CD14-positive monocyte (primary cell): ENCODE results near the gene GAB1. TPM values are rescaled to one million over a fixed set of nuclear protein-coding genes. Genes with fewer than 3 reads are reported as not detected.

Experiments used
- DNase-seq, 3 donors: peaks; one replicate each; pipeline ENCODE4 v3.0.0-alpha.2; 2011 to 2022
- H2AFZ ChIP-seq: 2 replicates; pipeline ENCODE4 v1.6.0; 2012; ENCODE audit warnings: mild to moderate bottlenecking, low read depth, low read length, inconsistent platforms; ENCODE audit not compliant: insufficient read depth, poor library complexity, severe bottlenecking
- H3K27ac ChIP-seq, 2 donors: 1 replicate in 1 of 2; 2 replicates in 1 of 2; pipeline ENCODE4 v1.5.1; 2012 to 2013; ENCODE audit warnings: low read length in 2 of 2, control low read depth in 1 of 2, inconsistent platforms in 1 of 2, low read depth in 1 of 2, mild to moderate bottlenecking in 1 of 2
- H3K27me3 ChIP-seq, 2 donors: one replicate each; pipeline versions ENCODE4 v1.6.0 to v1.6.1; 2011 to 2013; ENCODE audit warnings: low read length in 2 of 2; ENCODE audit not compliant: control insufficient read depth in 2 of 2, insufficient read depth in 2 of 2
- H3K36me3 ChIP-seq, 2 donors: replicated peaks in 1 of 2; 1 replicate in 1 of 2; 2 replicates in 1 of 2; pipeline versions ENCODE4 v1.5.1 to v1.6.1; 2012 to 2013; ENCODE audit warnings: low read length in 2 of 2, control low read depth in 1 of 2, inconsistent platforms in 1 of 2, mild to moderate bottlenecking in 1 of 2; ENCODE audit not compliant: insufficient read depth in 2 of 2, control insufficient read depth in 1 of 2
- H3K4me1 ChIP-seq, 2 donors: 1 replicate in 1 of 2; 2 replicates in 1 of 2; pipeline versions ENCODE4 v1.5.1 to v1.6.1; 2012 to 2013; ENCODE audit warnings: low read length in 2 of 2, control low read depth in 1 of 2, inconsistent platforms in 1 of 2, mild to moderate bottlenecking in 1 of 2, moderate library complexity in 1 of 2; ENCODE audit not compliant: insufficient read depth in 2 of 2, control insufficient read depth in 1 of 2
- H3K4me2 ChIP-seq: replicated peaks from 2 replicates; pipeline ENCODE3; 2012; ENCODE audit warnings: low read length, moderate library complexity, mild to moderate bottlenecking; ENCODE audit not compliant: poor library complexity, severe bottlenecking; ENCODE audit errors: extremely low read depth
- H3K4me3 ChIP-seq, 3 experiments: fragments of 200-600 bp in 1 of 3; sonication (generic) in 1 of 3; replicated peaks in 1 of 3; 1 replicate in 2 of 3; 2 replicates in 1 of 3; pipeline ENCODE4 v1.5.1; 2011 to 2013; ENCODE audit warnings: low read length in 3 of 3, mild to moderate bottlenecking in 3 of 3, control low read depth in 2 of 3, low read depth in 2 of 3, inconsistent platforms in 1 of 3, moderate library complexity in 1 of 3
- H3K79me2 ChIP-seq: 2 replicates; pipeline ENCODE4 v1.6.0; 2012; ENCODE audit warnings: mild to moderate bottlenecking, control low read depth, inconsistent platforms, low read length, moderate library complexity; ENCODE audit not compliant: insufficient read depth
- H3K9ac ChIP-seq: 2 replicates; pipeline ENCODE4 v1.6.0; 2017; ENCODE audit warnings: low read length, mild to moderate bottlenecking; ENCODE audit not compliant: insufficient read depth, poor library complexity, severe bottlenecking
- H3K9me3 ChIP-seq, 2 donors: replicated peaks in 1 of 2; 1 replicate in 1 of 2; 2 replicates in 1 of 2; pipeline versions ENCODE4 v1.5.1 to v1.6.1; 2012 to 2013; ENCODE audit warnings: low read length in 2 of 2, control low read depth in 1 of 2; ENCODE audit not compliant: control insufficient read depth in 1 of 2, insufficient read depth in 1 of 2
- H4K20me1 ChIP-seq: 2 replicates; pipeline ENCODE4 v1.6.0; 2012; ENCODE audit warnings: mild to moderate bottlenecking, low read length, control low read depth, moderate library complexity; ENCODE audit not compliant: insufficient read depth
- H3K27ac Mint-ChIP-seq, 7 donors: one replicate each; pipeline ENCODE4 v1.8.0; 2020; ENCODE audit warnings: mild to moderate bottlenecking in 7 of 7, mixed read lengths in 7 of 7, moderate library complexity in 6 of 7, inconsistent platforms in 2 of 7
- H3K27me3 Mint-ChIP-seq, 3 donors: one replicate each; pipeline ENCODE4 v1.8.0; 2021 to 2022; ENCODE audit warnings: low read depth in 3 of 3, mild to moderate bottlenecking in 3 of 3, mixed read lengths in 3 of 3, moderate library complexity in 3 of 3, inconsistent platforms in 1 of 3
- H3K36me3 Mint-ChIP-seq, 2 donors: one replicate each; pipeline ENCODE4 v1.8.0; 2020; ENCODE audit warnings: mixed read lengths in 2 of 2, inconsistent platforms in 1 of 2, mild to moderate bottlenecking in 1 of 2
- H3K4me1 Mint-ChIP-seq: one replicate; pipeline ENCODE4 v1.8.0; 2020; ENCODE audit warnings: mild to moderate bottlenecking, mixed read lengths
- H3K4me3 Mint-ChIP-seq, 2 donors: one replicate each; pipeline ENCODE4 v1.8.0; 2020; ENCODE audit warnings: mild to moderate bottlenecking in 2 of 2, mixed read lengths in 2 of 2, moderate library complexity in 1 of 2
- H3K9me3 Mint-ChIP-seq, 7 donors: one replicate each; pipeline ENCODE4 v1.8.0; 2020 to 2022; ENCODE audit warnings: mixed read lengths in 7 of 7, mild to moderate bottlenecking in 6 of 7, moderate library complexity in 6 of 7, inconsistent platforms in 2 of 7
- WGBS: methylation state at CpG from one replicate; pipeline ENCODE4 v1.1.5; 2013; ENCODE audit warnings: missing lambda C conversion rate; ENCODE audit not compliant: insufficient coverage; 5-methylcytosine and 5-hydroxymethylcytosine counted together
- intact Hi-C, 2 donors: fragments of 100-400 bp; cut with micrococcal nuclease; formaldehyde crosslinking; loops; one replicate each; pipeline versions ENCODE4 v1.15.0 to v1.15.1; 2023
- polyA plus RNA-seq, 3 donors: library from polyadenylated mRNA; depleted of rRNA in 1 of 3; unstranded in 2 of 3; stranded (reverse) in 1 of 3; fragments of 300-500 nt in 2 of 3; fragments of >200 nt in 1 of 3; fragmentation: Illumina TruSeq in 2 of 3; gene quantifications; 1 replicate in 2 of 3; 2 replicates in 1 of 3; pipeline ENCODE4 v1.2.3, GENCODE V29; 2012 to 2021
- TF ChIP-seq, protein P1 (sequence below): fragments of 200-600 bp; IDR thresholded peaks from one replicate; pipeline ENCODE4 v1.8.0; 2022; ENCODE audit warnings: antibody characterized with exemption, mild to moderate bottlenecking

GAB1 gene
- polyA plus RNA-seq, 3 donors = 0.55 to 7.3 (median 0.69) TPM

DNA sequence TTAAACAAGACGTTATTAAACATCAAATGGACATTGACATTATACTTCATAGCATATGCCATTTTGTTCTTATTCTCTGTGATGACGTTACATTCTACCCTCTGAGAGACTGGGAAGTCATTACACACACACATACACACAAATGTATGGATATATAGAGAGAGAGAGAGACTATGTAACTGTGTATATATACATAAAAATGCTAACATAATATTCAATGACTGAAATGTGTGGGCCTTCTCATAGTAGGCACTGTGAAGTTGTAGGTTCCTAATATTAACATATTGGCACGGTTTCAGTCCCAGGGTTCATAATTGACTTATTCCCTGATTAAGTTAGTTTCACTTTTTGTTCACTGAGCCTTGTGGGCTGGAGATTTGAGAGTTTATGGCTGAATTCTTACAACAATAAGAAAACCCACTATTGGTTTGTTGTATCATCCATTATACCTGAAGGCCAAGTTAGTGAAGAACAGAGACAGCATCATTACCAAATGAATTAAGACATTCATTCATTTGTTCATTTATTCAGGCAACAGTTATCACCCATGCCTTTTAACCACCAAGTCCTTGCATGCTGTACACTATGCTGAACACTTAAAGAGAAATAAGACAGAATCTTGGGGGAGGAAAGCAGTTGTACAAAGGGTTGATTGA is 68.5 kb downstream of the GAB1 start:
- H4K20me1 ChIP-seq = peaks cover 10% of the 10 kb centered on the region
- intact Hi-C loops = no loop called here
- H3K9ac ChIP-seq = no peak overlapping the region
- H3K4me1 ChIP-seq = peaks cover 17 to 26% of the 10 kb centered on the region in 2 donors
- H3K79me2 ChIP-seq = no peaks in the 10 kb centered on the region
- H3K4me2 ChIP-seq = peak overlapping the region; percentile 43
- H3K27me3 Mint-ChIP-seq = no peaks in the 10 kb centered on the region
- DNase-seq = no peak
- no peaks in the 10 kb centered on the region for H3K9me3 ChIP-seq
- peaks cover 0 to 2% (median 0%) of the 10 kb centered on the region in 7 donors for H3K9me3 Mint-ChIP-seq
- H3K36me3 ChIP-seq = no peaks in the 10 kb centered on the region
- H3K4me1 Mint-ChIP-seq = peaks cover 33% of the 10 kb centered on the region
- H3K36me3 Mint-ChIP-seq = no peaks in the 10 kb centered on the region
- H3K27ac ChIP-seq = peak overlapping the region in 1 of 2 donors; percentile 28
- H3K27me3 ChIP-seq = no peaks in the 10 kb centered on the region
- no peak overlapping the region for H3K27ac Mint-ChIP-seq
- TF ChIP-seq, protein P1, sequence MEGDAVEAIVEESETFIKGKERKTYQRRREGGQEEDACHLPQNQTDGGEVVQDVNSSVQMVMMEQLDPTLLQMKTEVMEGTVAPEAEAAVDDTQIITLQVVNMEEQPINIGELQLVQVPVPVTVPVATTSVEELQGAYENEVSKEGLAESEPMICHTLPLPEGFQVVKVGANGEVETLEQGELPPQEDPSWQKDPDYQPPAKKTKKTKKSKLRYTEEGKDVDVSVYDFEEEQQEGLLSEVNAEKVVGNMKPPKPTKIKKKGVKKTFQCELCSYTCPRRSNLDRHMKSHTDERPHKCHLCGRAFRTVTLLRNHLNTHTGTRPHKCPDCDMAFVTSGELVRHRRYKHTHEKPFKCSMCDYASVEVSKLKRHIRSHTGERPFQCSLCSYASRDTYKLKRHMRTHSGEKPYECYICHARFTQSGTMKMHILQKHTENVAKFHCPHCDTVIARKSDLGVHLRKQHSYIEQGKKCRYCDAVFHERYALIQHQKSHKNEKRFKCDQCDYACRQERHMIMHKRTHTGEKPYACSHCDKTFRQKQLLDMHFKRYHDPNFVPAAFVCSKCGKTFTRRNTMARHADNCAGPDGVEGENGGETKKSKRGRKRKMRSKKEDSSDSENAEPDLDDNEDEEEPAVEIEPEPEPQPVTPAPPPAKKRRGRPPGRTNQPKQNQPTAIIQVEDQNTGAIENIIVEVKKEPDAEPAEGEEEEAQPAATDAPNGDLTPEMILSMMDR = no peak
- no CpG with 5 or more reads among the region's 3 CpGs for WGBS
- H2AFZ ChIP-seq = no peak overlapping the region
- peak overlapping the region in 1 of 2 donors; percentile 70 for H3K4me3 Mint-ChIP-seq
- H3K4me3 ChIP-seq = peak overlapping the region in 1 of 3 experiments; percentile 24

DNA sequence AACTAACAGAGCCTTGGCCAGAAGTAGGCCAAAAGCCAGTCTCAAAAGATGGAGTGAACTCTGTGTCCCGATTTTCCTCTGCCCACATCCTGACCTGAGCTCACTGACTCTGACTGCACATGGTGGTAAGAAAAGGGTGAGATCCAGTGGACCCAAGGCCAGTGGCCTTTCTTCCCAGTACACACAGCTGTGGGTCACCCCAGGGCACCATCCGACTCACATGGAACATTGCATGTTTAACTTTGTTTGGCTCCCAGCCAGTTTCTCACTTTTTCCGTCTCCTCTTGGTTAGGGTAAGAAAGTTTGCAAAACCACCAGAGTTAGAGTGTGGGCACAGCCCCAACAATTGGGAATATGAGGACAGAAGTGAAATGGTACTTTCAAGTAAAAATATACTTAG is 69.8 kb downstream of the GAB1 start:
- no peaks in the 10 kb centered on the region for H3K36me3 ChIP-seq
- H2AFZ ChIP-seq = no peak overlapping the region
- H3K27me3 ChIP-seq = no peaks in the 10 kb centered on the region
- Mint-ChIP-seq H3K9me3 (peaks cover 0 to 2% (median 0%) of the 10 kb centered on the region in 7 donors), H3K36me3 (no peaks in the 10 kb centered on the region), H3K4me3 (no peak overlapping the region), H3K27me3 (no peaks in the 10 kb centered on the region), H3K27ac (peak overlapping the region in 1 of 7 donors; percentile 3), H3K4me1 (peaks cover 33% of the 10 kb centered on the region)
- peaks cover 10% of the 10 kb centered on the region for H4K20me1 ChIP-seq
- H3K27ac ChIP-seq = no peak overlapping the region
- no peak overlapping the region for H3K4me2 ChIP-seq
- H3K9me3 ChIP-seq = no peaks in the 10 kb centered on the region
- no peaks in the 10 kb centered on the region for H3K79me2 ChIP-seq
- no peak for DNase-seq
- no CpG with 5 or more reads among the region's 3 CpGs for WGBS
- H3K4me1 ChIP-seq = peaks cover 17 to 26% of the 10 kb centered on the region in 2 donors
- TF ChIP-seq, protein P1 = no peak
- intact Hi-C loops = no loop called here
- H3K9ac ChIP-seq = no peak overlapping the region
- H3K4me3 ChIP-seq = no peak overlapping the region
